Inferior parietal cortex (tissue), 1 donor: Measurements from ENCODE around the gene ZNF710.
"Not testable (repeated sequence)": the region's sequence is repeated elsewhere in the genome, so short reads cannot be mapped to it uniquely, and the experiment has no call there.

Source experiments
- DNase-seq: peaks from one replicate; pipeline ENCODE4 v3.0.0-alpha.2; 2016; ENCODE audit errors: extremely low spot score

ZNF710 gene

DNA sequence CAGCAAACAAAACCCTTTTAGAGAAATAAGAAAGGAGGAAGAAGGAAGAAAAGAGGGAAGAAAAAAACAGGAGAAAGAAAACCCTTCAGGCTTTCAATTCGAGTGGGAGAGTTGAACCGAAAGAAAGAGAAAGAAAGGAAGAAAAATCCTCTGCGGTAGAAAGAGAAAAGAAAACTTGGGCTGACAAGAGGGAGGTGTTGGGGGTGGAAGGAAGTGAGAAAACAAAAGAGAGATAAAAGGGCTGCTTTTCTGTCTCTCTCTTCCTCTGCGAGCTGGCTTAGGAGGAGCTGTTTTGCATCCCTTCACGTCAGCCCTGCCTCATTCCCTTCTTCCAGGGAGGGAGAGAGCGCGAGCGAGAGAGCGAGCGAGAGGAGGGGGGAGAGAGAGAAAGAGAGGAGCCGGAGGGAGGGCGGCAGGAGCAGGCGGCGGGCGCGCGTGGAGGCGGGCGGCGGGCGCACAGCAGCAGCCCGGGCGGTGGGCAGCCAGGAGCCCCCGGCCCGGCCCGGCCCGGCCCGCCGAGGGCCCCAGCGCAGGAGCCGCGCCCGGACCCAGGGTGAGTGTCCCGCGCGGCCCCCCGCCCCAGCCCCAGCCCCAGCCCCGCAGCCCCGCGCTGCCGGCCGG lies at the start of gene ZNF710:
ZNF710 (plus strand) TSS at position 263 of the 621 bp plus-strand sequence. CDS start 65,814 bp downstream, outside the sequence.
- peak; percentile 63 for DNase-seq

- DNase-seq = no peak
Observed at GRCh38 chr15:89954541-89954940, 46.6 kb upstream of the ZNF710 start.

- DNase-seq = not testable (repeated sequence)
Observed at GRCh38 chr15:89955449-89955998, 45.6 kb upstream of the ZNF710 start.

DNA sequence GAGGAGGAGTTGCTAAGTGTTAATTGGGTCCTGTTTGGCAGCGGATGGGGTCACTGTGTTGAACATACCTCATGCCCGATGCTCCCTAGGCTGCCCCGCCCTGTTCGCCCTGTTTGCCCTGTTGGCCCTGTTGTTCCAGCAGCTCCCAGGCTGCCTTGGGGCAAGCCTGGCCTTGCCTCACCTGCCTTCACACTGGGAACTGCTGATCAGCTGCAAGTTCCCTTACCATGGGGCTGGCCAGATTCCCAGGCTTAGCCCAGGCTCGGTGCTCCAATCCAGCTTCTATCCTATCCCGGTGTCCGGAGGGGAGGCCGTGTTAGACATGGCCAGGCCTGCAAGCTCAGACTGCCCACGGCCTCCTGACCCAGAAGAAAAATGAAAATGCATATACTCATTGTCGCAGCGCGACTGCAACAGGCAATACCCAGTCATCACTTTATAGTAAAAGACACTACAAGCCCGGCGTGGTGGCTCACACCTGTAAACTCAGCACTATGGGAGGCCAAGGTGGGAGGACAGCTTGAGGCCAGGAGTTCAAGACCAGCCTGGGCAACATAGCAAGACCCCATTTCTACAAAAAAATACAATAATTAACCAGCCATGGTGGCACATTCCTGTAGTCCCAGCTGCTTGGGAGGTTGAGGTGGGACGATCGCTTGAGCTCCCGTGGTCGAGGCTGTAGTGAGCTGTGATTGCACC lies 42.9 kb upstream of the ZNF710 start:
- DNase-seq = no peak

DNA sequence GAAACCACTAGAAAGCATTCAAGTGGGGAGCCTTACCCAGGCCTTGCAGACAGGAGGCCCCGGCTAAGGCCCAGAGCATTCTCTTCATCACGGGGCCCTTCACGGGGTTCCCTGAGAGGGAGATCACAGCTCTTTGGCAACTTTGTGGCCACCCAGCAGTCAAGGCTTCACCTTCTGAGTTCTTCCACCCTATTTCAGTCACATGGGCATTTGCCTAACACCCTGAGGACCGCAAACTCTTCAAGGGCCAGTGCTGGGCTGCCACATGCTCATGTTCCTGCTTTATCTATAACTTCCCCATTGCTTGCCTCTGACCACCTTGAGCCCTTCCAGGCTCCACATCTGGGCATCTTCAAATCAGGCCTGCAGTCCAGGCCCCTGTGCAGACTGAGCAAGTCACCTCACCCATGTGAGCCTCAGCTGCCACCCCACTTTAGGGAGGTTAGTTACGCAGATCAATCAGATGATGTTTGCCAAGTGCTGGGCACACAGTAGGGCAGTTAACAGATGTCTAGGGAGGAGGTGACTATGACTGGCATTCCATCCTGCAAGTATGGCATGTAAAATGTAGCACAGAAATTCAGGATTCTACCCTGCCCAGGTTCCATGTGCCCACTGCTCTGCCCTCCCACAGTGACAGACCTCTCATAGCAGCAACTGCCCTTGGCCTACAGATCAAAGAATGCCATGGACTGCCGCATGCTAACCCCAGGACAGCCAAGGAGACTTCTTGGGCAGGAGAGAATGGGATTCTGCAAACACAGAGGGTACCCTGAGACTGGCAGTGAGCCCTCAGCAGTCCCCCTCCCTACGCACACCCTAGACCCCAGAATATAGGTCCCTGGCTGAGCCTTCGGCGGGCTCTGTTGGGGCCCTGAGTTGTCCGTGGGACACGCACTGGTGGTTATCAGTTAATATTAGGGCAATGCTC lies 37.6 kb upstream of the ZNF710 start:
- no peak for DNase-seq

DNA sequence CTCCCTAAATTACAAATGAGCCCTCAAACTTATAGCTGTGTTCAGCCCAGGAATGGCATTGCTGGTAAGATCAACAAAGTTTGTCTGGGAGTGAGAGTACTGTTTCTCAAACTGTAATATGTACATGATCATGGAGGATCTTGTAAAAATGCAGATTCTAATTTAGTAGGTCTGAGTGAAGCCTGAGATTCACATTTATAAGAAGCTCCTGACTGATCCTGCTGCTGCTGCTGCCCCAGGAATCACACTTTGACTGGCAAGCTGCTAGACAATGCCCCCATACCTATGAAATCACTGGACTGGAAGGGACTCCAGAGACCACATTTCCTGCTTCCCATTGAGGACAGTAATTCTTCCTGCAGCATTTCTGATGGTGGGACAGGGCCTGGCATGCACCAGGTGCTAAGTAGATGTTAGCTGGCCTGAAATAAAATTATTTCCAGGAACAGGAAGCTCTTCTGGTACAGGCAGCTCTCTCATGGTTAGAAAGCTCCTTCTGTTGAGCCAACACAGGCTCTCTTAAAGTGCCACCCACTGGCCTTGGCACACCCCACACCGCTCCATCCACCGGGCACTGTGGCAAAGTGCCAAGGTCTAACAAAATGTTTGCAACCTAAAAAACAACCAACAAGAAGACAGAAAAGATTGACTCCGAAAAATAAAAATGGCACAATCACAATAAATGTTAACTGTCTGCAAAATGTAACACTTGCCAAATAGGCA lies 36.7 kb upstream of the ZNF710 start:
- no peak for DNase-seq

DNA sequence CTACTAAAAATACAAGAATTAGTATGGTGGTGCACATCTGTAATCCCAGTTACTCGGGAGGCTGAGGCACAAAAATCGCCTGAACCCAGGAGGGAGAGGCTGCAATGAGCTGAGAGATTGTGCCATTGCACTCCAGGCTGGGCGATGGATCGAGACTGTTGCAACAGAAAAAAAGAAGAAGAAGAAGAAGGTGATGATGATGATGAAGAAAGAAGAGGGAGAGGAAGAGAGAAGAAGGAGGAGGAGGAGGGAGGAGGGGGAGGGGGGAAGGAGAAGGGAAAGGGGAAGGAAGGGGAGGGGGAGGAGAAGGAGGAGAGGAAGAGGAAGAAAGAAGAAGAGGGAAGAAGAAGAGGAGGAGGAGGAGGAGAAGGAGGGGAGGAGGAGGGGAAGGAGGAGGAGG lies 33.2 kb upstream of the ZNF710 start:
- DNase-seq = no peak

GRCh38 chr15:89971592-89971997 lies 29.5 kb upstream of the ZNF710 start:
- DNase-seq = no peak

DNA sequence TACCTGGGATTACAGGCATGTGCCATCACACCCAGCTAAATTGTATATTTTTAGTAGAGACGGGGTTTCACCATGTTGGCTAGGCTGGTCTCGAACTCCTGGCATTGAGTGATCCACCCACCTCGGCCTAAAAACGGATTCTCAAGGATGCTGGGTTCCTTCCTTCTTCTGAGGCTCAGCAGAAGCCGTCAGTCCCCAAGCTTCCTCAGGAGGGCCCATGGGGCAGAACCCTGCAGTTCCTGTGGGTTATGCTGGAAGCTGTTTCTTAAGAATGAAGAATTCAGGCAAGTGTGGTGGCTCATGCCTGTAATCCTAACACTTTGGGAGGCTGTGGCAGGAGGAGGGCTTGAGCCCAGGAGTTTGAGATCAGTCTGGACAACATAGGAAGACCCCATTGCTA lies 29.0 kb upstream of the ZNF710 start:
- no peak for DNase-seq

DNA sequence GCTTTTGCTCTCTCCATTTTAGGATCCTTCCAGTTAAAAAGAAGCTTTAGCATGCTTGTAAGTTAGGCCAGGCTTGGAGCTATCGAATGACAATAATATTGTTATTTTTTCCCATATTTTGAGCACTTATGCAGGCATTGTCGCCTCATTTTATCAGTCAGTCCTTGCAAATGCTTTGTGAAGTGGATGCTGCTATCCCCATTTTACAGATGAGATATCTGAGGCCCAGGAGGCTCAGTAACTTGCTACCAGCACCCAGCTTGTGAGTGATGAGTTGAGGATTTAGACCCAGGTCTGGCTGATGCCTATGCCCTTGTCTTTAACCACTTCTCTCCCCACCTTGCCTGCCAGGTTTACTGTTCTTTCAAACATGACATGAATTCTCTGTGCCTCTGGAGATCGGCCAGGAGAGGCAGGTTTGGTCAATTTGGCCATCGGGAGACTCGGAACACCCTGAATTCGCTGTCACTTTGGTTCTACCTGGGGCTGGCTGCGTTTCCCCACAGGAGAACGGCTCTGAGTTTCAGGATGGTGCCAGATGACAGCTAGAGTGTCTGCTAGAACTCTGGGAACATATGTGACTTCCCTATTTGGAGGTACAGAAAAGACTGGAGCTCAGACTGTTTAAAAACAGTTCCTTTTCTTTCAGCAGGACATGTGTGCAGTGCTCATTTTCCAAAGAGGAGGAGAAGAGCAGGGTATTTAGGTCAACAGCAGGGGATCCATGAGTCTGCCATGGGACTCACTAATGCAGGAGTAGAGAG lies 25.5 kb upstream of the ZNF710 start:
- no peak for DNase-seq

- no peak for DNase-seq
Observed at GRCh38 chr15:89976246-89976600, 24.9 kb upstream of the ZNF710 start.

DNA sequence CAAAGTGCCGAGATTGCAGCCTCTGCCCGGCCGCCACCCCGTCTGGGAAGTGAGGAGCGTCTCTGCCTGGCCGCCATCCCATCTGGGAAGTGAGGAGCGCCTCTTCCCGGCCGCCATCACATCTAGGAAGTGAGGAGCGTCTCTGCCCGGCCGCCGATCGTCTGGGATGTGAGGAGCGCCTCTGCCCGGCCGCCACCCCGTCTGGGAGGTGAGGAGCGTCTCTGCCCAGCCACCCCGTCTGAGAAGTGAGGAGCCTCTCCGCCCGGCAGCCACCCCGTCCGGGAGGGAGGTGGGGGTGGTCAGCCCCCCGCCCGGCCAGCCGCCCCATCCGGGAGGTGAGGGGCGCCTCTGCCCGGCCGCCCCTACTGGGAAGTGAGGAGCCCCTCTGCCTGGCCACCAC lies 23.3 kb upstream of the ZNF710 start:
- not testable (repeated sequence) for DNase-seq

DNA sequence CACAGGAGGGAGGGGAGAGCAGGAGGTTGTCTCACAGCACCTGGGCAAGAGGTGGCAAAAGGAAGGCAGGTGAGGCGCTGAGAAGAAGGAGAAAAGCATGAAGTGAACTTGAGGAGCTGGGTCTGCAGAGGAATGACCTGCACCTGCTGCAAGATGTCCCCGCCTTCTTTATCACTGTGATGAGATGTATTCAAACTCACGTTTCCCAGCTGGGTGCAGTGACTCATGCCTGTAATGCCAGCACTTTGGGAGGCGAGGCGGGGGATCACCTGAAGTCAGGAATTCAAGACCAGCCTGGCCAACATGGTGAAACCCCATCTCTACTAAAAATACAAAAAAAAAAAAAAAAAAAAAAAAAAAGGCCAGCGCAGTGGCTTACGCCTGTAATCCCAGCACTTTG lies 22.2 kb upstream of the ZNF710 start:
- DNase-seq = no peak

- no peak for DNase-seq
Observed at GRCh38 chr15:89980896-89981295, 20.2 kb upstream of the ZNF710 start.

DNA sequence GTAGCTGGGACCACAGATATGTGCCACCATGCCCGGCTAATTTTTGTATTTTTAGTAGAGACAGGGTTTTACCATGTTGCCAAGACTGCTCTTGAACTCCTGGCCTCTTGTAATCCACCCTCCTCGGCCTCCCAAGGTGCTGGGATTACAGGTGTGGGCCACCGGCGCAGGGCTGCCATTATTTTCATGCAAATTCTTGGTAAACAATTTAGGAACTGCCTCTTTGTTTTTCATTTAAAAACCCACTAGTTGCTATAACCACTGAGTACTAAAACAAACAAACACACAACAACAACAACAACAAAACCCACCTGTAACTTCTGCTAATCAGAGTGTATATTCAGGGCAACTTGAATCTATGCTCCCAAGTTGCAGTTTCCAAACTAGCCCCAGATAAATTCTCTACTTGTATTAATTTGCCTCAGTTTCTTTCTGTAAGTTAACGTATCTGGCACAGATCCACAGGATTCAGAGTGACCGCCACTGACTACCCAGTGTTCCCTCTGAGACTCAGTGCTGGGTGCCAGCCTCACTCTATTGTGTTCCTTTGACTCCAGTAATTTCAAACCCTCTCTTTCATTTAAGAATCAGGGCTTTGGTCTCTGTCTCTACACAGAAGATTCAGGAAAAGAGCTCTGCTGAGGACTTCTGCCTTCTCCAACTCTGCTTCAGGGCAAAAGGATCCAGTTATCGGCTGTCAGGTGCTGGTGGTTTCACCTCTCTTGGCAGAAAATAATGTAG lies 18.6 kb upstream of the ZNF710 start:
- DNase-seq = no peak

DNA sequence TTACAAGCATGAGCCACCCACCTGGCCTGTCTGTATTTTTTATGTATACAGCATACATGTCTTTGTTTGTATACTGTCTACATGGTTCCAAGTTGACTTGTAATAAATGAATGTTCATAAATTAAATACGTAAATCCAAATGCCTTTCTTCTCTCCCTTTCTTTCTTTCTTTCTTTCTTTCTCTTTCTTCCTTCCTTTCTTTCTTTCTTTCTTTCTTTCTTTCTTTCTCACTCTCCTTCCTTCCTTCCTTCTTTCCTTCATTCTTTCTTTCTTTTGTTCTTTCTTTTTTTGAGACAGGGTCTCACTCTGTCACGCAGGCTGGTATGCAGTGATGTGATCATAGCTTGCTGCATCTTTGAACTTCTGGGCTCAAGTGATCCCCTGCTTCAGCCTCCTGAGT lies 17.1 kb upstream of the ZNF710 start:
- no peak for DNase-seq

DNA sequence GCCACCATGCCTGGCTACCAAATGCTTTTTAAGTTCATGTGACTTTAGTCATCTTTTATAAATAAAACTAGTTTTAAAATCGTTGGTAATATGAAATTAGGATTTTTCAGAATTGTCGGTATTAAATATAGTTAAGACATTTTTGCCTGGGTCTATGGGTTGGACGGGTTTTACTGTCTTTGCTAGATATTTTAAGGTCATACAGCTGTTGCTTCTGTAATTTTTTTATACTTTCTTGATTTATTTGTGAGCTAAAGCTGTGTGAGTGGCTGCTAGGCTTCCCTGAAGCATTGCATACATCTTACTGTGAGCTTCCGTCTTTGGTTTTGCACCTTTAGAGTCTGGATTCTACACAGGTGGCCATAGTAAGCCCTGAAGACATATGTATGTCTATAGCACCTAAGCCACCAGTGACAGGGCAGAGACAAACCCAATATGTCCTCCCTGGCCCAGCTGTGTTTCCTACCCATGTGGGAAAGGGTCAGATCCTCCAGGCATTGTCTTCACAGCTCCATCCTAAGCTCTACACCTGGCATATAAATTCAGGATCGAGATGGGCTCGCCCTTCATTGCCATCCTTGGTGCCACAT lies 16.6 kb upstream of the ZNF710 start:
- no peak for DNase-seq

- no peak for DNase-seq
Observed at GRCh38 chr15:89985111-89985510, 16.0 kb upstream of the ZNF710 start.

GRCh38 chr15:89991312-89991711 lies 9.8 kb upstream of the ZNF710 start:
- no peak for DNase-seq

GRCh38 chr15:89993349-89993748 lies 7.8 kb upstream of the ZNF710 start:
- DNase-seq = no peak
